Mammary microvascular endothelial cell (primary cell): ENCODE results near the gene CCL1. TPM values are rescaled to one million over a fixed set of nuclear protein-coding genes. Genes with fewer than 3 reads are reported as not detected.

Experiments used
- total RNA-seq: library from RNA; depleted of rRNA; stranded (reverse); fragments of >200 nt; gene quantifications from 2 replicates; pipeline ENCODE4 v1.2.3, GENCODE V29; 2015

CCL1 gene
- not detected in 2 replicates for total RNA-seq

GRCh38 chr17:34363183-34363661 lies at the start of gene CCL1:
Gene CCL1, minus strand, starts transcription at chr17:34363233. Its CDS starts 72 bp downstream, at chr17:34363161.

GRCh38 chr17:34356194-34356593 lies 6.8 kb downstream of the CCL1 start, which contains the start of gene CCL13:
Gene CCL13, plus strand, starts transcription at chr17:34356480. Its CDS starts 47 bp downstream, at chr17:34356527.

GRCh38 chr17:34319039-34319483 lies 44.0 kb downstream of the CCL1 start, which contains the start of gene CCL8:
Gene CCL8, plus strand, starts transcription at chr17:34319435. Its CDS starts 67 bp downstream, at chr17:34319502.

Other genes starting within 250 kb of the CCL1 start
- 158 and 184 TPM in 2 replicates for gene CCL2, start 107.9 kb downstream of the CCL1 start, total RNA-seq
- not detected in 2 replicates for gene CCL7, start 93.0 kb downstream of the CCL1 start, total RNA-seq
- gene CCL11, start 77.5 kb downstream of the CCL1 start, total RNA-seq: not detected in 2 replicates
- gene CCL8, start 43.8 kb downstream of the CCL1 start, total RNA-seq: not detected in 2 replicates
- gene CCL13, start 6.8 kb downstream of the CCL1 start, total RNA-seq: not detected in 2 replicates
- not detected in 2 replicates for gene TMEM132E, start 216.3 kb upstream of the CCL1 start, total RNA-seq